Esophagus muscularis mucosa (tissue), 4 donors: Measurements from ENCODE around the gene PGD.

Experiments
- CTCF ChIP-seq, 3 experiments: fragments of 200-600 bp in 2 of 3; fragments of 450-650 bp in 1 of 3; sonication (generic) in 2 of 3; IDR thresholded peaks; one replicate each; pipeline ENCODE4 v1.5.1; 2017 to 2019; ENCODE audit warnings: antibody characterized with exemption in 3 of 3, mild to moderate bottlenecking in 2 of 3, moderate library complexity in 1 of 3
- EP300 ChIP-seq: sonication (generic); formaldehyde crosslinking; IDR thresholded peaks from one replicate; pipeline ENCODE4 v1.6.1; 2017; ENCODE audit warnings: antibody characterized with exemption
- POLR2AphosphoS5 ChIP-seq, 2 donors: sonication (generic); formaldehyde crosslinking; IDR thresholded peaks; one replicate each; pipeline ENCODE4 v1.6.1; 2017; ENCODE audit warnings: antibody characterized with exemption in 2 of 2

GRCh38 chr1:10361515-10361914 is 37.3 kb upstream of the PGD start:
- TF ChIP-seq CTCF (IDR thresholded peaks at IDR 0.05), result no peak
- TF ChIP-seq EP300, result no peak
- TF ChIP-seq POLR2AphosphoS5 (IDR thresholded peaks at IDR 0.05), result no peak
